ENCODE measurements around the gene RET. TPM values are rescaled to one million over a fixed set of nuclear protein-coding genes. Genes with fewer than 3 reads are reported as not detected.

Gene RET
- total RNA-seq, 1 donor from 2014 or later, result 1.1 TPM

DNA sequence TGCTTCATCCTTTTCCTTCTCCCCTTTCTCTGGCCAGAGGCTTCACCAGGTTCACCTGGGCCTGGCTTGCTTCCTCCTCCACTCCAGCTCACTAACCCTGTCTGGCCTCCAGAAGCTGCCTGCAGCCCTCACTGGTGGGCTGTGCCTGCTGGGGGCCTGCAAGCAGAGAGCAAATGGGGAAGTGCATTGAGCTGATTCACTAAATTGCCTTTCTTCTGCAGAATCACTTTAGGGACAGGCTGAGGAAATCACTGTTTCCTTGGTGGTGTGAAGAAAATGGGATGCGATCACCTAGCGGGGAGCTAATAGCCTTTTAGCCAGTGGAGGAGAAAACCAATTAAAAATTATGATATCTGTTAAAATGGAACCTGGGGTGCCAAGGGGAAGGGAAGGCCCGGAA lies 3.0 kb downstream of the RET start:
- TF ChIP-seq EZH2 (IDR thresholded peaks at IDR 0.05; ENCODE audit: insufficient read depth, low read length), result no peak
- TF ChIP-seq, protein P1, sequence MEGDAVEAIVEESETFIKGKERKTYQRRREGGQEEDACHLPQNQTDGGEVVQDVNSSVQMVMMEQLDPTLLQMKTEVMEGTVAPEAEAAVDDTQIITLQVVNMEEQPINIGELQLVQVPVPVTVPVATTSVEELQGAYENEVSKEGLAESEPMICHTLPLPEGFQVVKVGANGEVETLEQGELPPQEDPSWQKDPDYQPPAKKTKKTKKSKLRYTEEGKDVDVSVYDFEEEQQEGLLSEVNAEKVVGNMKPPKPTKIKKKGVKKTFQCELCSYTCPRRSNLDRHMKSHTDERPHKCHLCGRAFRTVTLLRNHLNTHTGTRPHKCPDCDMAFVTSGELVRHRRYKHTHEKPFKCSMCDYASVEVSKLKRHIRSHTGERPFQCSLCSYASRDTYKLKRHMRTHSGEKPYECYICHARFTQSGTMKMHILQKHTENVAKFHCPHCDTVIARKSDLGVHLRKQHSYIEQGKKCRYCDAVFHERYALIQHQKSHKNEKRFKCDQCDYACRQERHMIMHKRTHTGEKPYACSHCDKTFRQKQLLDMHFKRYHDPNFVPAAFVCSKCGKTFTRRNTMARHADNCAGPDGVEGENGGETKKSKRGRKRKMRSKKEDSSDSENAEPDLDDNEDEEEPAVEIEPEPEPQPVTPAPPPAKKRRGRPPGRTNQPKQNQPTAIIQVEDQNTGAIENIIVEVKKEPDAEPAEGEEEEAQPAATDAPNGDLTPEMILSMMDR (IDR thresholded peaks at IDR 0.05; ENCODE audit: insufficient read depth, low read depth, low read length), result no peak
- H3K27me3 ChIP-seq (ENCODE audit: insufficient read depth, low read length), result peaks cover 18% of the 10 kb centered on the region
- no peaks in the 10 kb centered on the region for H4K20me1 ChIP-seq (ENCODE audit: insufficient read depth, low read length)
- H3K4me3 ChIP-seq (ENCODE audit: insufficient read depth, low read depth, low read length), result no peak overlapping the region
- Mint-ChIP-seq H3K27ac (ENCODE audit: unreplicated experiment) (no peak overlapping the region), H3K9me3 (ENCODE audit: unreplicated experiment) (no peaks in the 10 kb centered on the region), H3K4me3 (ENCODE audit: unreplicated experiment) (no peak overlapping the region), H3K27me3 (ENCODE audit: low read depth, unreplicated experiment) (peaks cover 74% of the 10 kb centered on the region), H3K4me1 (ENCODE audit: low read depth, unreplicated experiment) (no peaks in the 10 kb centered on the region), H3K36me3 (ENCODE audit: low read depth, unreplicated experiment) (peaks cover 2% of the 10 kb centered on the region)
- H2AFZ ChIP-seq (ENCODE audit: low read depth, low read length), result no peak overlapping the region
- no peaks in the 10 kb centered on the region for H3K36me3 ChIP-seq (ENCODE audit: insufficient read depth, low read length)
- no peak overlapping the region for H3K9ac ChIP-seq (ENCODE audit: low read length)
- no peaks in the 10 kb centered on the region for H3K4me1 ChIP-seq (ENCODE audit: insufficient read depth, low read length)
- FAIRE-seq (no peak), DNase-seq (ENCODE audit: low read depth) (no peak)
- H3K9me3 ChIP-seq (ENCODE audit: insufficient read depth, low read depth, low read length), result no peaks in the 10 kb centered on the region
- H3K27ac ChIP-seq (ENCODE audit: low read depth, low read length), result no peak overlapping the region
- no peak overlapping the region for H3K4me2 ChIP-seq (ENCODE audit: low read length)
- no peaks in the 10 kb centered on the region for H3K79me2 ChIP-seq (ENCODE audit: insufficient read depth, low read length)

DNA sequence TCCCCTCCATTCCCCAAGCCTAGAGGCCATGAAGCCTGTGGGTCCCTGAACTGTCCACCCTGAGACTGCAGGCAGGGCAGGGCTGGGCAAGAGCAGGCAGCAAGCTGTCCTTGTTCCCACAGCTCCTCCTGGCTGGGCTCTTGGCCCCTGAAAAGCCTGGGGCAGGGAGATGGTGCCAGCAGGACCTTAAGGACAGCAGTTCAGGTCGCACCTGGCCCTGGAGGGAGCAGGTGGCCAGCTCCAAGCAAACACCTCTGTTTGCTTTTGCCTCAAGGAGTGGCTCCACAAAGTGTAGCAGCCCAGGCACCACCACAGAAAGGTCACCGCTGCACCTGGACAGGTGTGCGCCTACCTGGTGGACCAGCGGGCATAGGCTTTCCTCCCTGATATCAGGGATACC lies 5.2 kb downstream of the RET start:
- Histone ChIP-seq H3K9ac (ENCODE audit: low read length) (no peak overlapping the region), H3K27ac (ENCODE audit: low read depth, low read length) (no peak overlapping the region), H4K20me1 (ENCODE audit: insufficient read depth, low read length) (no peaks in the 10 kb centered on the region), H3K4me2 (ENCODE audit: low read length) (no peak overlapping the region), H3K9me3 (ENCODE audit: insufficient read depth, low read depth, low read length) (no peaks in the 10 kb centered on the region), H3K4me3 (ENCODE audit: insufficient read depth, low read depth, low read length) (no peak overlapping the region), H3K4me1 (ENCODE audit: insufficient read depth, low read length) (no peaks in the 10 kb centered on the region), H3K36me3 (ENCODE audit: insufficient read depth, low read length) (no peaks in the 10 kb centered on the region), H3K79me2 (ENCODE audit: insufficient read depth, low read length) (no peaks in the 10 kb centered on the region), H3K27me3 (ENCODE audit: insufficient read depth, low read length) (peaks cover 12% of the 10 kb centered on the region), H2AFZ (ENCODE audit: low read depth, low read length) (no peak overlapping the region)
- no peak for TF ChIP-seq EZH2 (IDR thresholded peaks at IDR 0.05; ENCODE audit: insufficient read depth, low read length)
- TF ChIP-seq, protein P1 (IDR thresholded peaks at IDR 0.05; ENCODE audit: insufficient read depth, low read depth, low read length), result no peak
- Mint-ChIP-seq H3K4me1 (ENCODE audit: low read depth, unreplicated experiment) (no peaks in the 10 kb centered on the region), H3K36me3 (ENCODE audit: low read depth, unreplicated experiment) (peaks cover 2% of the 10 kb centered on the region), H3K9me3 (ENCODE audit: unreplicated experiment) (no peaks in the 10 kb centered on the region), H3K4me3 (ENCODE audit: unreplicated experiment) (no peak overlapping the region), H3K27me3 (ENCODE audit: low read depth, unreplicated experiment) (peaks cover 68% of the 10 kb centered on the region), H3K27ac (ENCODE audit: unreplicated experiment) (no peak overlapping the region)
- FAIRE-seq (no peak), DNase-seq (ENCODE audit: low read depth) (no peak)

DNA sequence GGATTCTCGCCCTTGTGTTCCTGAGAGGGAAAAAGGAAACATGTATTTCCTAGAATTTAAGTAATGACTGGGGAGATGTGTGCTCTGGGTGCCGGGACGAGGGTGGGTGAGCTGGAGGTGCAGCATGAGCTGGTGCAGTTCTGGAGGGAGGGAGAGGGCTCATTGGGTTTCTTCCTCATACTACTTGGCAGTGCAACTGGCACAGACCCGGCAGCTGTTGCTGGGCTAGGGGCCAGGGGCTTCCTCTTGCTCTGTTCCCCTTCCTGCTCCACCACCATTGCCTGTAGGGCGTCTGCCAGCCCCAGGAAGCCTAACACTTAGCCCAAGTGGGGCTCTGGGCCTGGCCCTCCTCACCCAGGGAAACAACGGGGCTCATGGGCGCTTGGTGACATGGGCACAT lies 5.9 kb downstream of the RET start:
- Mint-ChIP-seq H3K4me3 (ENCODE audit: unreplicated experiment) (no peak overlapping the region), H3K4me1 (ENCODE audit: low read depth, unreplicated experiment) (no peaks in the 10 kb centered on the region), H3K36me3 (ENCODE audit: low read depth, unreplicated experiment) (peaks cover 2% of the 10 kb centered on the region), H3K9me3 (ENCODE audit: unreplicated experiment) (peaks cover under 1% of the 10 kb centered on the region), H3K27ac (ENCODE audit: unreplicated experiment) (no peak overlapping the region), H3K27me3 (ENCODE audit: low read depth, unreplicated experiment) (peaks cover 70% of the 10 kb centered on the region)
- no peak overlapping the region for H3K27ac ChIP-seq (ENCODE audit: low read depth, low read length)
- DNase-seq (ENCODE audit: low read depth) (no peak), FAIRE-seq (no peak)
- H3K4me2 ChIP-seq (ENCODE audit: low read length), result no peak overlapping the region
- no peaks in the 10 kb centered on the region for H3K9me3 ChIP-seq (ENCODE audit: insufficient read depth, low read depth, low read length)
- no peak overlapping the region for H2AFZ ChIP-seq (ENCODE audit: low read depth, low read length)
- no peaks in the 10 kb centered on the region for H3K79me2 ChIP-seq (ENCODE audit: insufficient read depth, low read length)
- peaks cover 9% of the 10 kb centered on the region for H3K27me3 ChIP-seq (ENCODE audit: insufficient read depth, low read length)
- TF ChIP-seq EZH2 (IDR thresholded peaks at IDR 0.05; ENCODE audit: insufficient read depth, low read length), result no peak
- TF ChIP-seq, protein P1 (IDR thresholded peaks at IDR 0.05; ENCODE audit: insufficient read depth, low read depth, low read length), result no peak
- no peak overlapping the region for H3K4me3 ChIP-seq (ENCODE audit: insufficient read depth, low read depth, low read length)
- H3K36me3 ChIP-seq (ENCODE audit: insufficient read depth, low read length), result no peaks in the 10 kb centered on the region
- H4K20me1 ChIP-seq (ENCODE audit: insufficient read depth, low read length), result no peaks in the 10 kb centered on the region
- H3K4me1 ChIP-seq (ENCODE audit: insufficient read depth, low read length), result no peaks in the 10 kb centered on the region
- H3K9ac ChIP-seq (ENCODE audit: low read length), result no peak overlapping the region
